Transverse colon (tissue), 4 donors: Measurements from ENCODE around the gene PHF14. TPM values are rescaled to one million over a fixed set of nuclear protein-coding genes. Genes with fewer than 3 reads are reported as not detected.

ENCODE experiments used
- DNase-seq: peaks from one replicate; pipeline ENCODE4 v3.0.0-alpha.2; 2019
- H3K27ac ChIP-seq, 4 donors: fragments of 200-600 bp; sonication (generic); 2 replicates each; pipeline ENCODE4 v1.5.1; 2016 to 2018; ENCODE audit warnings: inconsistent platforms in 4 of 4
- H3K27me3 ChIP-seq: fragments of 200-600 bp; sonication (generic); 2 replicates; pipeline ENCODE4 v1.5.1; 2017; ENCODE audit warnings: inconsistent platforms
- H3K36me3 ChIP-seq, 4 donors: fragments of 200-600 bp; sonication (generic); 2 replicates each; pipeline ENCODE4 v1.5.1; 2017 to 2019; ENCODE audit warnings: inconsistent platforms in 4 of 4
- H3K4me1 ChIP-seq, 4 donors: fragments of 200-600 bp; sonication (generic); 2 replicates each; pipeline ENCODE4 v1.5.1; 2017 to 2020; ENCODE audit warnings: inconsistent platforms in 4 of 4
- H3K4me3 ChIP-seq, 4 donors: fragments of 200-600 bp; sonication (generic); 1 replicate in 1 of 4; 2 replicates in 3 of 4; pipeline versions ENCODE4 v1.5.1 to v1.6.1; 2017 to 2019; ENCODE audit warnings: inconsistent platforms in 4 of 4
- H3K9me3 ChIP-seq, 2 donors: fragments of 200-600 bp; sonication (generic); 2 replicates each; pipeline ENCODE4 v1.5.1; 2017 to 2019; ENCODE audit warnings: inconsistent platforms in 2 of 2
- CTCF ChIP-seq, 5 experiments: fragments of 200-600 bp in 3 of 5; fragments of 450-650 bp in 2 of 5; sonication (generic) in 3 of 5; IDR thresholded peaks; 1 replicate in 2 of 5; 2 replicates in 3 of 5; pipeline ENCODE4 v1.5.1; 2016 to 2017; ENCODE audit warnings: antibody characterized with exemption in 5 of 5, inconsistent platforms in 3 of 5, mild to moderate bottlenecking in 2 of 5, moderate library complexity in 1 of 5
- EP300 ChIP-seq: sonication (generic); formaldehyde crosslinking; IDR thresholded peaks from one replicate; pipeline ENCODE4 v1.6.1; 2017; ENCODE audit warnings: antibody characterized with exemption, low read depth
- POLR2A ChIP-seq: fragments of 450-650 bp; IDR thresholded peaks from one replicate; pipeline ENCODE4 v1.6.1; 2016; ENCODE audit warnings: antibody characterized with exemption, mild to moderate bottlenecking, moderate library complexity
- POLR2AphosphoS5 ChIP-seq, 3 donors: sonication (generic); formaldehyde crosslinking; IDR thresholded peaks; one replicate each; pipeline ENCODE4 v1.6.1; 2016; ENCODE audit warnings: antibody characterized with exemption in 3 of 3
- whole genome bisulfite sequencing, 2 donors: methylation state at CpG; one replicate each; pipeline ENCODE4 v1.1.5; 2018; ENCODE audit warnings: low coverage in 1 of 2; 5-methylcytosine and 5-hydroxymethylcytosine counted together
- in situ Hi-C, 4 donors: fragments of 200-750 bp; cut with MboI; loops; one replicate each; pipeline versions ENCODE4 v1.15.0 to v1.15.1; 2017; ENCODE audit warnings: low sequenced_read_pairs in 3 of 4, low pct_ligation_motif_present in 1 of 4, low pct_unique_long_range_greater_than_20kb in 1 of 4
- intact Hi-C: fragments of 100-400 bp; cut with DNase I; formaldehyde crosslinking; loops from one replicate; pipeline ENCODE4 v1.15.1; 2023; ENCODE audit warnings: low total_unique reads
- total RNA-seq, 4 donors: library from RNA; depleted of rRNA; stranded (reverse); fragments of >200 nt; gene quantifications; one replicate each; pipeline ENCODE4 v1.1.0, GENCODE V29; 2016

Gene PHF14
- total RNA-seq, 4 donors from 2014 or later = 24.3 to 42.1 (median 28.8) TPM

GRCh38 chr7:11120675-11121220, 147.1 kb downstream of the PHF14 start:
- DNase-seq = no peak
- in situ Hi-C loops (no loop called here), intact Hi-C loops (no loop called here)
- Histone ChIP-seq H3K9me3 (no peaks in the 10 kb centered on the region), H3K36me3 (peaks cover 0 to 9% (median 1%) of the 10 kb centered on the region in 4 donors), H3K27me3 (no peaks in the 10 kb centered on the region), H3K4me3 (no peak overlapping the region), H3K27ac (no peak overlapping the region), H3K4me1 (no peaks in the 10 kb centered on the region)
- 69 to 72% methylated on average over 3 of the region's 3 CpGs for WGBS, 2 donors
- TF ChIP-seq POLR2A (no peak), EP300 (no peak)

- Histone ChIP-seq H3K9me3 (no peaks in the 10 kb centered on the region), H3K36me3 (peaks cover 0 to 4% (median 1%) of the 10 kb centered on the region in 4 donors), H3K4me3 (no peak overlapping the region), H3K4me1 (no peaks in the 10 kb centered on the region), H3K27ac (no peak overlapping the region), H3K27me3 (no peaks in the 10 kb centered on the region)
- intact Hi-C loops = loop anchor here (5.0 kb wide), 1 partner anchor 497 kb away; no protein-coding TSS in a partner anchor
- in situ Hi-C loops = no loop called here
- no peak for DNase-seq
- TF ChIP-seq POLR2A (no peak), EP300 (no peak), POLR2AphosphoS5 (IDR thresholded peaks at IDR 0.05) (no peak), CTCF (IDR thresholded peaks at IDR 0.05) (no peak)
- WGBS, 2 donors = 87 to 92% methylated on average over 2 of the region's 2 CpGs
Measured at GRCh38 chr7:11124856-11125559, 151.3 kb downstream of the PHF14 start.

- in situ Hi-C loops = no loop called here
- no peak for DNase-seq
- Histone ChIP-seq H3K27ac (no peak overlapping the region), H3K27me3 (no peaks in the 10 kb centered on the region), H3K4me1 (no peaks in the 10 kb centered on the region), H3K4me3 (no peak overlapping the region), H3K9me3 (no peaks in the 10 kb centered on the region), H3K36me3 (peaks cover 0 to 2% (median 0%) of the 10 kb centered on the region in 4 donors)
- TF ChIP-seq CTCF (IDR thresholded peaks at IDR 0.05) = no peak
- TF ChIP-seq POLR2AphosphoS5 (IDR thresholded peaks at IDR 0.05) = no peak
- no peak for TF ChIP-seq EP300
- no peak for TF ChIP-seq POLR2A
- intact Hi-C loops = loop anchor here (5.0 kb wide), 1 partner anchor 495 kb away; no protein-coding TSS in a partner anchor
- 78 to 94% methylated on average over 2 to 3 of the region's 3 CpGs for WGBS, 2 donors
Measured at GRCh38 chr7:11127114-11127785, 153.6 kb downstream of the PHF14 start.

GRCh38 chr7:11127988-11128387, 154.3 kb downstream of the PHF14 start:
- Histone ChIP-seq H3K4me1 (peaks cover 0 to under 1% (median 0%) of the 10 kb centered on the region in 4 donors), H3K27me3 (no peaks in the 10 kb centered on the region), H3K4me3 (no peak overlapping the region), H3K36me3 (peaks cover 0 to 2% (median 0%) of the 10 kb centered on the region in 4 donors), H3K27ac (no peak overlapping the region), H3K9me3 (no peaks in the 10 kb centered on the region)
- TF ChIP-seq CTCF (IDR thresholded peaks at IDR 0.05) (no peak), POLR2AphosphoS5 (IDR thresholded peaks at IDR 0.05) (no peak), POLR2A (no peak), EP300 (no peak)
- intact Hi-C loops = loop anchor here (5.0 kb wide), 1 partner anchor 494 kb away; no protein-coding TSS in a partner anchor
- in situ Hi-C loops = no loop called here
- no peak for DNase-seq
